IMR-90 (cell line): ENCODE results near the gene GRK5. TPM values are rescaled to one million over a fixed set of nuclear protein-coding genes. Genes with fewer than 3 reads are reported as not detected.

ENCODE experiments used
- ATAC-seq: fragments of 200-7000 bp; cut with Tn5 transposase; 2 replicates; pipeline ENCODE4 v1.9.1; 2020; ENCODE audit warnings: low read depth, mild to moderate bottlenecking, moderate library complexity
- BruUV-seq: library from RNA; stranded (reverse); fragments of 400-500 nt; replicated peaks from 2 replicates; lab custom pipeline; 2021; lab: Mats Ljungman, UMichigan
- CTCF ChIA-PET: fragments of 300-600 bp; formaldehyde crosslinking; extraction: SDS; loops from one replicate; lab custom pipeline; 2021; ENCODE audit warnings: antibody characterized with exemption; lab: Yijun Ruan, JAX
- POLR2A ChIA-PET: fragments of 300-600 bp; sonication (Branson Sonifier 250); formaldehyde crosslinking; loops from one replicate; lab custom pipeline; 2022; ENCODE audit warnings: antibody characterized with exemption; ENCODE audit not compliant: unreplicated experiment; lab: Charles Lee
- DNase-seq: peaks from one replicate; pipeline ENCODE4 v3.0.0; 2013
- H2AFZ ChIP-seq: replicated peaks from 2 replicates; pipeline ENCODE3; 2013; ENCODE audit warnings: low read length, mild to moderate bottlenecking; ENCODE audit not compliant: poor library complexity
- H2AK5ac ChIP-seq: 2 replicates; pipeline ENCODE4 v1.6.1; 2013; ENCODE audit warnings: low read depth, low read length, inconsistent platforms
- H2AK9ac ChIP-seq: replicated peaks from 2 replicates; pipeline ENCODE3; 2013; ENCODE audit warnings: mild to moderate bottlenecking, low read depth, low read length, moderate library complexity; ENCODE audit not compliant: poor library complexity
- H2BK120ac ChIP-seq: 2 replicates; pipeline ENCODE4 v1.6.1; 2013; ENCODE audit warnings: low read depth, low read length, inconsistent platforms
- H2BK15ac ChIP-seq: 3 replicates; pipeline ENCODE4 v1.6.1; 2013; ENCODE audit warnings: low read depth, low read length, inconsistent platforms
- H2BK20ac ChIP-seq: 2 replicates; pipeline ENCODE4 v1.6.1; 2013; ENCODE audit warnings: low read depth, mild to moderate bottlenecking, inconsistent platforms, low read length, moderate library complexity
- H2BK5ac ChIP-seq: 2 replicates; pipeline ENCODE4 v1.6.1; 2013; ENCODE audit warnings: mild to moderate bottlenecking, low read depth, low read length, inconsistent platforms; ENCODE audit not compliant: poor library complexity, severe bottlenecking
- H3K14ac ChIP-seq: replicated peaks from 2 replicates; pipeline ENCODE4 v1.6.1; 2013; ENCODE audit warnings: low read depth, low read length, inconsistent platforms
- H3K18ac ChIP-seq: 2 replicates; pipeline ENCODE4 v1.6.1; 2013; ENCODE audit warnings: low read depth, low read length, control low read depth
- H3K23ac ChIP-seq: 2 replicates; pipeline ENCODE4 v1.6.1; 2013; ENCODE audit warnings: low read depth, low read length, inconsistent platforms
- H3K27ac ChIP-seq: 2 replicates; pipeline ENCODE4 v1.5.1; 2013; ENCODE audit warnings: mild to moderate bottlenecking, control low read depth, low read length; ENCODE audit not compliant: insufficient read depth
- H3K27me3 ChIP-seq: 2 replicates; pipeline ENCODE4 v1.6.1; 2013; ENCODE audit warnings: low read length; ENCODE audit not compliant: control insufficient read depth, insufficient read depth
- H3K36me3 ChIP-seq: 2 replicates; pipeline ENCODE4 v1.6.1; 2013; ENCODE audit warnings: low read length, mixed read lengths; ENCODE audit not compliant: control insufficient read depth, insufficient read depth
- H3K4ac ChIP-seq: 2 replicates; pipeline ENCODE4 v1.6.1; 2013; ENCODE audit warnings: low read depth, low read length, inconsistent platforms
- H3K4me1 ChIP-seq: 2 replicates; pipeline ENCODE4 v1.6.1; 2013; ENCODE audit warnings: low read length, mixed read lengths; ENCODE audit not compliant: control insufficient read depth, insufficient read depth
- H3K4me2 ChIP-seq: 2 replicates; pipeline ENCODE4 v1.6.1; 2013; ENCODE audit warnings: low read depth, mild to moderate bottlenecking, control low read depth, low read length, moderate library complexity
- H3K4me3 ChIP-seq: 2 replicates; pipeline ENCODE4 v1.5.1; 2013; ENCODE audit warnings: low read depth, mild to moderate bottlenecking, control low read depth, low read length, moderate library complexity; ENCODE audit not compliant: insufficient read depth
- H3K56ac ChIP-seq: 2 replicates; pipeline ENCODE4 v1.6.1; 2013; ENCODE audit warnings: low read length, inconsistent platforms; ENCODE audit not compliant: insufficient read depth; ENCODE audit errors: extremely low read depth
- H3K79me1 ChIP-seq, 2 experiments: 2 replicates each; pipeline ENCODE4 v1.6.1; 2013; ENCODE audit warnings: low read length in 2 of 2, inconsistent platforms in 1 of 2, low read depth in 1 of 2
- H3K9ac ChIP-seq: 2 replicates; pipeline ENCODE4 v1.6.1; 2013; ENCODE audit warnings: low read depth, low read length, control low read depth
- H3K9me1 ChIP-seq: 2 replicates; pipeline ENCODE4 v1.6.1; 2013; ENCODE audit warnings: low read length, inconsistent platforms; ENCODE audit not compliant: insufficient read depth
- H3K9me3 ChIP-seq: 2 replicates; pipeline ENCODE4 v1.6.1; 2013; ENCODE audit warnings: low read length; ENCODE audit not compliant: control insufficient read depth, insufficient read depth
- H4K20me1 ChIP-seq: 2 replicates; pipeline ENCODE4 v1.6.1; 2013; ENCODE audit warnings: low read length, inconsistent platforms; ENCODE audit not compliant: insufficient read depth
- H4K5ac ChIP-seq: 2 replicates; pipeline ENCODE4 v1.6.1; 2013; ENCODE audit warnings: mild to moderate bottlenecking, low read depth, low read length, control low read depth
- H4K8ac ChIP-seq, 2 experiments: 2 replicates each; pipeline ENCODE4 v1.6.1; 2013; ENCODE audit warnings: low read depth in 2 of 2, low read length in 2 of 2, control low read depth in 1 of 2, inconsistent platforms in 1 of 2
- H4K91ac ChIP-seq: 2 replicates; pipeline ENCODE4 v1.6.1; 2013; ENCODE audit warnings: low read depth, low read length, inconsistent platforms; ENCODE audit not compliant: insufficient read depth
- CEBPB ChIP-seq: IDR thresholded peaks from 2 replicates; pipeline ENCODE4 v1.6.1; 2012; ENCODE audit warnings: low read depth, low read length, improper control_type of control experiment
- MXI1 ChIP-seq: IDR thresholded peaks from 2 replicates; pipeline ENCODE4 v1.6.1; 2012; ENCODE audit warnings: low read depth, mild to moderate bottlenecking, low read length, moderate library complexity, borderline replicate concordance
- POLR2A ChIP-seq: IDR thresholded peaks from 2 replicates; pipeline ENCODE4 v1.6.1; 2012; ENCODE audit warnings: mild to moderate bottlenecking, low read depth, low read length
- WGBS, 2 experiments: methylation state at CpG; one replicate each; pipeline versions ENCODE4 v1.1.5 to v1.1.7; 2013; ENCODE audit warnings: missing lambda C conversion rate in 2 of 2; ENCODE audit not compliant: insufficient read length in 1 of 2; ENCODE audit errors: extremely low coverage in 2 of 2; 5-methylcytosine and 5-hydroxymethylcytosine counted together
- dilution Hi-C: fragments of 300-500 bp; cut with HindIII; formaldehyde crosslinking; loops from one replicate; pipeline ENCODE4 v1.14.3; 2018; ENCODE audit warnings: low sequenced_read_pairs; ENCODE audit not compliant: unreplicated experiment
- in situ Hi-C: fragments of 300-500 bp; cut with MboI; formaldehyde crosslinking; loops from 3 replicates; pipeline ENCODE4 v1.14.3; 2019; ENCODE audit warnings: low sequenced_read_pairs, inconsistent platforms, mixed read lengths
- intact Hi-C: fragments of 100-400 bp; cut with micrococcal nuclease; formaldehyde crosslinking; loops from 2 replicates; pipeline ENCODE4 v1.10.0; 2022
- polyA plus RNA-seq, 3 experiments: library from polyadenylated mRNA; depleted of rRNA; stranded (reverse); fragments of >200 nt; gene quantifications; 2 replicates each; pipeline ENCODE4 v1.2.3, GENCODE V29; 2012; ENCODE audit warnings: low replicate concordance in 1 of 3
- total RNA-seq: library from RNA; depleted of rRNA; stranded (reverse); fragments of >200 nt; gene quantifications from 2 replicates; pipeline ENCODE4 v1.2.3, GENCODE V29; 2012
- TF ChIP-seq, protein P1 (sequence below): fragments of 150-350 bp; IDR thresholded peaks from 2 replicates; pipeline ENCODE4 v1.6.1; 2016; ENCODE audit warnings: low read depth, mild to moderate bottlenecking, low read length, moderate library complexity, borderline replicate concordance
- TF ChIP-seq, protein P2 (sequence below): fragments of 150-350 bp; IDR thresholded peaks from 2 replicates; pipeline ENCODE4 v1.6.1; 2017; ENCODE audit warnings: mild to moderate bottlenecking, antibody characterized with exemption, low read length, low read depth

GRK5 gene
- total and polyA plus RNA-seq, 2 of the 4 experiments (the other 2 are of a cell fraction), result 12.9 to 16.3 TPM

DNA sequence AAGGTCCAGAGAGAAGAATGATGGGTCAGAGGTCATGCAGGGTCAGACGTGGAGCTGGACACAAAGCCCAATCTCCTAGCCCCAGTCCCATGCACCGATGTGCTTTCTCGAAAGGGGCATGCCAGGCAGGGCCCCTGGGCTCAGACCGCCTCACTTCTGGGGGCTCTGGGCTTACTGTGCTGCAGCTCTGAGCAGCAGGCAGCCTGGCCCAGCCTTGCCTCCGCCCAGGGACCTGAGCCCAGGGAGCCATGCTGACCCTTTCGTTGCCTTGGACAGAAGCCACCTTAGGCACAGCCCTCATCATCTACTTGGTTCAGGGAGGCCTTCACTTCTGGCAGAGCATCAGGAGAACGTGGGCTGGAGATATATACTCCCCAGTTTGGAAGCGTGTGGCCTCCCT, 161.2 kb downstream of the GRK5 start:
- H4K8ac ChIP-seq, result peak overlapping the region; percentile 42 to 50; a peak in 2 of 4 replicates
- no peak overlapping the region for H3K9ac ChIP-seq
- peak overlapping the region; percentile 57; the same call in 1 of the 2 replicates for H4K91ac ChIP-seq
- in situ Hi-C loops (no loop called here), intact Hi-C loops (no loop called here), dilution Hi-C loops (no loop called here)
- no peak overlapping the region for H2AK9ac ChIP-seq
- no peak for TF ChIP-seq MXI1
- TF ChIP-seq, protein P1, sequence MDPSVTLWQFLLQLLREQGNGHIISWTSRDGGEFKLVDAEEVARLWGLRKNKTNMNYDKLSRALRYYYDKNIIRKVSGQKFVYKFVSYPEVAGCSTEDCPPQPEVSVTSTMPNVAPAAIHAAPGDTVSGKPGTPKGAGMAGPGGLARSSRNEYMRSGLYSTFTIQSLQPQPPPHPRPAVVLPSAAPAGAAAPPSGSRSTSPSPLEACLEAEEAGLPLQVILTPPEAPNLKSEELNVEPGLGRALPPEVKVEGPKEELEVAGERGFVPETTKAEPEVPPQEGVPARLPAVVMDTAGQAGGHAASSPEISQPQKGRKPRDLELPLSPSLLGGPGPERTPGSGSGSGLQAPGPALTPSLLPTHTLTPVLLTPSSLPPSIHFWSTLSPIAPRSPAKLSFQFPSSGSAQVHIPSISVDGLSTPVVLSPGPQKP, result no peak
- no peak for TF ChIP-seq CEBPB
- TF ChIP-seq, protein P2, sequence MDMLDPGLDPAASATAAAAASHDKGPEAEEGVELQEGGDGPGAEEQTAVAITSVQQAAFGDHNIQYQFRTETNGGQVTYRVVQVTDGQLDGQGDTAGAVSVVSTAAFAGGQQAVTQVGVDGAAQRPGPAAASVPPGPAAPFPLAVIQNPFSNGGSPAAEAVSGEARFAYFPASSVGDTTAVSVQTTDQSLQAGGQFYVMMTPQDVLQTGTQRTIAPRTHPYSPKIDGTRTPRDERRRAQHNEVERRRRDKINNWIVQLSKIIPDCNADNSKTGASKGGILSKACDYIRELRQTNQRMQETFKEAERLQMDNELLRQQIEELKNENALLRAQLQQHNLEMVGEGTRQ, result no peak
- no peak for TF ChIP-seq POLR2A
- peak overlapping the region; percentile 18; the same call in 1 of the 2 replicates for H4K5ac ChIP-seq
- H4K20me1 ChIP-seq, result peaks cover 18% of the 10 kb centered on the region; the same call in 1 of the 2 replicates
- H2BK20ac ChIP-seq, result peak overlapping the region; percentile 90; the same call in 1 of the 2 replicates
- peaks cover 39% of the 10 kb centered on the region for H3K9me1 ChIP-seq
- peaks cover 24% of the 10 kb centered on the region for H3K36me3 ChIP-seq
- H3K14ac ChIP-seq, result 0 out of 2 replicates have a peak overlapping the region, but pooled peaks have one; percentile 49
- H3K79me1 ChIP-seq, result peaks cover 40 to 76% of the 10 kb centered on the region in 2 experiments
- peak overlapping the region; percentile 26; the same call in 1 of the 2 replicates for H2BK120ac ChIP-seq
- H3K4me2 ChIP-seq, result no peak overlapping the region
- WGBS, 2 experiments, result no CpG with 5 or more reads among the region's 8 CpGs
- no peak overlapping the region for H3K56ac ChIP-seq
- DNase-seq (no peak), ATAC-seq (no peak)
- H3K27ac ChIP-seq, result peak overlapping the region; percentile 46; the same call in 1 of the 2 replicates
- CTCF ChIA-PET, result interaction anchor here (0.9 to 1.1 kb wide), 2 partner anchors 13 to 36 kb away, joined by 3 to 4 read pairs; no protein-coding TSS in a partner anchor
- no peak overlapping the region for H2BK5ac ChIP-seq
- peak overlapping the region; percentile 2 for H3K4ac ChIP-seq
- H2AFZ ChIP-seq, result no peak overlapping the region
- H3K9me3 ChIP-seq, result no peaks in the 10 kb centered on the region
- H3K27me3 ChIP-seq, result no peaks in the 10 kb centered on the region
- H3K23ac ChIP-seq, result peak overlapping the region; percentile 7; the same call in 1 of the 2 replicates
- H2AK5ac ChIP-seq, result peak overlapping the region; percentile 97
- H2BK15ac ChIP-seq, result no peak overlapping the region; the same call in 2 of the 3 replicates
- H3K18ac ChIP-seq, result peak overlapping the region; percentile 9; the same call in 1 of the 2 replicates
- peaks cover 61% of the 10 kb centered on the region for H3K4me1 ChIP-seq
- H3K4me3 ChIP-seq, result no peak overlapping the region
- BruUV-seq, result no TSS peak
- POLR2A ChIA-PET, result no interaction called here
